ENCODE results near the gene GNB3.
"Not testable (repeated sequence)": the region's sequence is repeated elsewhere in the genome, so short reads cannot be mapped to it uniquely, and the experiment has no call there.

The GNB3 gene

DNA sequence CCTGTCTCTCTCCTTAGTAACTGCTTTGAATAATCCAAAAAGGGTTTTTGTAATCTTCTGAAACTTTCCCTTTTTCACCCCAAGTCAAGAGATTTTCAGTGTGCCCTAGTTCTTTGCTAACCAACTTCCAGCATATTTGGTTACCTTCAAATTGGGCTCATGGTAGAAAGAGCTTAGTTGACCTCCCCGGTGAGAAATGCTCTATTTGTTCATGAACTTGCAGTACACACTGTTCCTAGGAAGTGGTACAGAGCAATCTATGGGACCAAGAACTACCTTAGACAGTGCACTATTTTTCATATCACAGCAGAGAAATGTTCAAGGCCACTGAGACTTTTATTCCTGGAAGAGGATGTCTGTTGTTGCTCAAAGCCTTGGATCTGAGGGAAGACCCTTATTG is 12.9 kb downstream of the GNB3 start:
- Mint-ChIP-seq H3K9me3 (no peaks in the 10 kb centered on the region), H3K27ac (peak overlapping the region; percentile 98), H3K36me3 (ENCODE audit: low read depth) (peaks cover 82% of the 10 kb centered on the region), H3K4me1 (ENCODE audit: low read depth) (peaks cover 38% of the 10 kb centered on the region), H3K27me3 (no peaks in the 10 kb centered on the region), H3K4me3 (peak overlapping the region; percentile 89)
- DNase-seq, result no peak

DNA sequence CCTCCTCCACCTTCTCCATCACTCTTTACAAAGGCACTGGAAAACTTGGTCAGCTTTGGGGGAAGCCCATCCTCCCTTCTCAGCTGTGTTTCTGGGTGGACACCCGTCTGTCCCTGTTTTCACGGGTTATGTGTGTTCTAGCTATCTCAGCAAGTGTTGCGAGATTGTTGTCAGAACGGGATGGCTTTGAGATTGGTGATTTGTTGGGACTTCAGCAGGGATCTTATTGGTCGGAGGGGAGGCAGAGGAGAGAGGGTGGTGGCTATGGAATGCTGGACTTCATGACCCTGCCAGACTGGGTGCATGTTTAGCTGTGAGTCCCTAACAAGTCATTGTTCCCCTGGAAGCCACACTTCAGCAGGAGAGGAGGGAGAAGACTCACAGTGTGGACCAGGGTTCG is 13.3 kb downstream of the GNB3 start:
- H3K9me3 Mint-ChIP-seq, result no peaks in the 10 kb centered on the region
- no peaks in the 10 kb centered on the region for H3K27me3 Mint-ChIP-seq
- peak overlapping the region; percentile 89 for H3K4me3 Mint-ChIP-seq
- H3K27ac Mint-ChIP-seq, result peak overlapping the region; percentile 98
- DNase-seq, result no peak
- peaks cover 38% of the 10 kb centered on the region for H3K4me1 Mint-ChIP-seq (ENCODE audit: low read depth)
- peaks cover 85% of the 10 kb centered on the region for H3K36me3 Mint-ChIP-seq (ENCODE audit: low read depth)

DNA sequence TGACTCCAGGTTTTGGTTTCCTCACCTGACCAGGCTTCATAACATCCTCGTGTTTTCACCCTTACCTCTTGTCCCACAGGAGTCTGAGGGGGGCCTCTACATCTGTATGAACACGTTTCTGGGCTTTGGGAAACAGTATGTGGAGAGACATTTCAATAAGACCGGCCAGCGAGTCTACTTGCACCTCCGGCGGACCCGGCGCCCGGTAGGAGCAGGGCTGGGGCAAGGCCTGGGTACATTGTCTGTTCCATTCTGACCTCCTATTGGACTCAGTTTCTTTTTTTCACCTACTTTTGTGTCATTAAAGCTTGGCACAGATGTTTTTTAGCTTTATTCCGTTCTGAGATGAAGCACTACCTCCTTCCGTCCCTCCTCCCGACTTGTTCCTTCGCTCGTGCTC is 14.6 kb downstream of the GNB3 start:
- Mint-ChIP-seq H3K36me3 (ENCODE audit: low read depth) (peaks cover 90% of the 10 kb centered on the region), H3K27ac (peak overlapping the region; percentile 98), H3K9me3 (no peaks in the 10 kb centered on the region), H3K4me3 (no peak overlapping the region), H3K27me3 (no peaks in the 10 kb centered on the region), H3K4me1 (ENCODE audit: low read depth) (peaks cover 31% of the 10 kb centered on the region)
- DNase-seq, result no peak

DNA sequence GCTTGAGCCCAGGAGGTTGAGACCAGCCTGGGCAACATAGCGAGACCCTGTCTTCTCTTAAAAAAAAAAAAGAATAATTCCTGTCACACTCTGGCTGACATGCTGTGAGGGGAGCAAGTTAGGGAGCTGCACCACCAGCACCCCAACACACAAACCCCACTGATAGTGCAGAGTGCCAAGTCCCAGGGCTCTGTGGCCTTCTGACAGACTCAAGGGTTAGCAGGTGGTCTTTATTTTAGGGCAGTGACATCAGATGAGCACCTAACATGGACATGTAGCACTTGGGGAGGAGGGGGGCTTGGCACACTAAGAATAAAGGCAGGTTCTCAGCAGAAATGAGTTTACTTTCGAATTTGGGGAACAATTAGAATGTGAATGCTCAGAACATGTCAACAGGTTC is 18.1 kb downstream of the GNB3 start:
- no peak overlapping the region for H3K4me3 Mint-ChIP-seq
- peaks cover 12% of the 10 kb centered on the region for H3K4me1 Mint-ChIP-seq (ENCODE audit: low read depth)
- H3K9me3 Mint-ChIP-seq, result no peaks in the 10 kb centered on the region
- DNase-seq, result no peak
- H3K27ac Mint-ChIP-seq, result no peak overlapping the region
- peaks cover 99% of the 10 kb centered on the region for H3K36me3 Mint-ChIP-seq (ENCODE audit: low read depth)
- no peaks in the 10 kb centered on the region for H3K27me3 Mint-ChIP-seq

DNA sequence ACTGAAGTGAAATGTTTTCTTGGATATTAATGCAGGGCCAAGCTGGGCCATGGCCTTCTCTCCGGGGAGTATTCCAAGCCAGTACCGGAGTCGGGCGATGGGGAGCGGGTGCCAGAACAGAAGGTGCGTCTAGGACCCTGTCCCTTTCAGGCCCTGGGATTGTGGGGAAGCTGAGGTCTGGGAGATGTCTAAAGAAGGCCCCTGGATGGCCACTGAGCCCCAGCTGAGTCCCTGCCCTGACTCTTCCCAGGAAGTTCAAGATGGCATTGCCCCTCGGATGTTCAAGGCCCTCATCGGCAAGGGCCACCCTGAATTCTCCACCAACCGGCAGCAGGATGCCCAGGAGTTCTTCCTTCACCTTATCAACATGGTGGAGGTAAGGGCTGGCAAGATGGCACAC is 19.4 kb downstream of the GNB3 start:
- H3K27ac Mint-ChIP-seq, result no peak overlapping the region
- no peak overlapping the region for H3K4me3 Mint-ChIP-seq
- H3K27me3 Mint-ChIP-seq, result no peaks in the 10 kb centered on the region
- H3K9me3 Mint-ChIP-seq, result no peaks in the 10 kb centered on the region
- H3K36me3 Mint-ChIP-seq (ENCODE audit: low read depth), result peaks cover 99% of the 10 kb centered on the region
- peaks cover 2% of the 10 kb centered on the region for H3K4me1 Mint-ChIP-seq (ENCODE audit: low read depth)
- DNase-seq, result no peak

DNA sequence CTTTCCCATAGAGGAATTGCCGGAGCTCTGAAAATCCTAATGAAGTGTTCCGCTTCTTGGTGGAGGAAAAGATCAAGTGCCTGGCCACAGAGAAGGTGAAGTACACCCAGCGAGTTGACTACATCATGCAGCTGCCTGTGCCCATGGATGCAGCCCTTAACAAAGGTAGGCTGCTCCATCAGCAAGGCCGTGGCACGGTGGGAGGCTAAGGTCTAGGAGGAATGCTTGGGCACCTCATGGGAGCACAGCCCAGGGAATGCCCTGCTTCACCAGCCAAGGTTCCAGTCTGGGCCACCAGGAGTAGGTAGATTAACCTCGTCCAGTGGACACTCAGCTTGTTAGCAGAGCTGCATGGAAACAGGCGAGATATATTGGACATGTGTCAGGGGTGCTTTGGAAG is 20.2 kb downstream of the GNB3 start:
- no peak for DNase-seq
- Mint-ChIP-seq H3K27ac (no peak overlapping the region), H3K4me1 (ENCODE audit: low read depth) (no peaks in the 10 kb centered on the region), H3K36me3 (ENCODE audit: low read depth) (peaks cover 99% of the 10 kb centered on the region), H3K4me3 (no peak overlapping the region), H3K27me3 (no peaks in the 10 kb centered on the region), H3K9me3 (no peaks in the 10 kb centered on the region)

DNA sequence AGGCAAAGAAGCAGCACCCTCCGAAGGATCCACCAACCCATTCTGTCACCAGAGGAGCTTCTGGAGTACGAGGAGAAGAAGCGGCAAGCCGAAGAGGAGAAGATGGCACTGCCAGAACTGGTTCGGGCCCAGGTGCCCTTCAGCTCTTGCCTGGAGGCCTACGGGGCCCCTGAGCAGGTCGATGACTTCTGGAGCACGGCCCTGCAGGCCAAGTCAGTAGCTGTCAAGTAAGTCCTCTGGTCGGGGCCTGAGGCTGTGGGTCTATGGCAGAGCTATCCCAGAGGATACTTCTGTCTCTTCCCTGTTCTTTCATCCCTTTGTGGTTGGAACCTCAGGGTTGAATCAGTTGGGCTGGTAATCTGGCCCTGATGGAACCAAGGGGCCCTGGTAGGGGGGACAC is 20.7 kb downstream of the GNB3 start:
- H3K27me3 Mint-ChIP-seq, result no peaks in the 10 kb centered on the region
- H3K27ac Mint-ChIP-seq, result no peak overlapping the region
- H3K4me1 Mint-ChIP-seq (ENCODE audit: low read depth), result peaks cover under 1% of the 10 kb centered on the region
- H3K4me3 Mint-ChIP-seq, result no peak overlapping the region
- peaks cover 99% of the 10 kb centered on the region for H3K36me3 Mint-ChIP-seq (ENCODE audit: low read depth)
- DNase-seq, result no peak
- no peaks in the 10 kb centered on the region for H3K9me3 Mint-ChIP-seq

DNA sequence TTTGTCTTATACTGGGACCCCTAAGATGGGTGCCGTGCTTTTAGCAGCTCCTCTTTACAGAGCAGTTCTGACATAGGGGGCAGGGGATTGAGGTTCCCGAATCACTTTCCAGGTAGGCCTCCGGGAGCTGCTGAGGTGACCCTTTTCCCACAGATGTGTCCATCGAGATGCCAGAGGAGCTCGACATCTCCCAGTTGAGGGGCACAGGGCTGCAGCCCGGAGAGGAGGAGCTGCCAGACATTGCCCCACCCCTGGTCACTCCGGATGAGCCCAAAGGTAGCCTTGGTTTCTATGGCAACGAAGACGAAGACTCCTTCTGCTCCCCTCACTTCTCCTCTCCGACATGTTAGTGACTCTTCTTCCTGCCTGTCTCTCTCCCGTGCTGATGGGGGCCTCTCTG is 22.3 kb downstream of the GNB3 start:
- H3K36me3 Mint-ChIP-seq (ENCODE audit: low read depth), result peaks cover 92% of the 10 kb centered on the region
- H3K27me3 Mint-ChIP-seq, result no peaks in the 10 kb centered on the region
- H3K4me1 Mint-ChIP-seq (ENCODE audit: low read depth), result peaks cover 8% of the 10 kb centered on the region
- H3K9me3 Mint-ChIP-seq, result no peaks in the 10 kb centered on the region
- H3K4me3 Mint-ChIP-seq, result no peak overlapping the region
- no peak for DNase-seq
- no peak overlapping the region for H3K27ac Mint-ChIP-seq

DNA sequence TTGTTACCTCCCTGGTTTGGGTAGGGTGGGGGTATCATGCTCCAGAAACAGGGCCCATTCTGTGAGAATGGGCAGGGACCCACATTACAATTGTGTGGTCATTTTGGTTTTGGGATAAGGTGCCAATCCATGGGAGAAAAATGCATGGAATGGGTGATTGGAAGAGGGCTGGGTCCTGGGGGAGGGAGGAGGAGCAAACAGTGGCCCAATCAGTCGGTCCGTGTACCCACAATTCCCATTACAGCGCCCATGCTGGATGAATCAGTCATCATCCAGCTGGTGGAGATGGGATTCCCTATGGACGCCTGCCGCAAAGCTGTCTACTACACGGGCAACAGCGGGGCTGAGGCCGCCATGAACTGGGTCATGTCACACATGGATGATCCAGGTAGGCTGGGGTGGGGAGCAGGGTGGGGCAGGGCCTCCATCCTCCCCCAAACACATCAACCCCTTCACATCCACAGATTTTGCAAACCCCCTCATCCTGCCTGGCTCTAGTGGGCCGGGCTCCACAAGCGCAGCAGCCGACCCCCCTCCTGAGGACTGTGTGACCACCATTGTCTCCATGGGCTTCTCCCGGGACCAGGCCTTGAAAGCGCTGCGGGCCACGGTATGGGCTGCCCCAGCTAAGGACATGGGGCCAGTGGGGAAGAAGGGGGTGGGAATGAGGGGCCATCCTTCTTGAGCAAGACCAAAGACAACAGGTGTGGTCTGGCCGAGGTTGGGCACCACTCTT is 23.0 kb downstream of the GNB3 start:
- H3K27me3 Mint-ChIP-seq, result no peaks in the 10 kb centered on the region
- no peaks in the 10 kb centered on the region for H3K9me3 Mint-ChIP-seq
- peaks cover 12% of the 10 kb centered on the region for H3K4me1 Mint-ChIP-seq (ENCODE audit: low read depth)
- H3K4me3 Mint-ChIP-seq, result no peak overlapping the region
- no peak overlapping the region for H3K27ac Mint-ChIP-seq
- no peak for DNase-seq
- H3K36me3 Mint-ChIP-seq (ENCODE audit: low read depth), result peaks cover 92% of the 10 kb centered on the region

DNA sequence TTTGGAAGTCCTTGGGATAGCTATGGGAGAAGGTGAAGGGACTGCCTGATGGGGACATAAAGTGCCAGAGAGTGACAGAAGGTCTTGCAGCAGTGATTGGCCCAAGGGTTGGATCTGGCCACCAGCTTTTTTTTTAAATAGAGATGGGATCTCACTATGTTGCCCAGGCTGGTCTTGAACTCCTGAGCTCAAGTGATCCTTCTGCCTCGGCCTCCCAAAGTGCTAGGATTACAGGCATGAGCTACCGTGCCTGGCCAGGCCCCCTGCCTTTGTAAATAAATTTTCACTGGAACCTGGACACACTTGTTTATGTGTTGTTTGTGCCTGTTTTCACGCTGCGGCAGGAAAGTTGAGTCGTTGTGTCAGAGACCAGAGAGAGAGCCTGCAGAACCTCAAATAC is 24.6 kb downstream of the GNB3 start:
- H3K4me3 Mint-ChIP-seq, H3K9me3 Mint-ChIP-seq, H3K27me3 Mint-ChIP-seq, DNase-seq: not testable (repeated sequence)
- Mint-ChIP-seq H3K36me3 (ENCODE audit: low read depth) (peaks cover 92% of the 10 kb centered on the region), H3K27ac (peak overlapping the region; percentile 17), H3K4me1 (ENCODE audit: low read depth) (peaks cover 28% of the 10 kb centered on the region)

DNA sequence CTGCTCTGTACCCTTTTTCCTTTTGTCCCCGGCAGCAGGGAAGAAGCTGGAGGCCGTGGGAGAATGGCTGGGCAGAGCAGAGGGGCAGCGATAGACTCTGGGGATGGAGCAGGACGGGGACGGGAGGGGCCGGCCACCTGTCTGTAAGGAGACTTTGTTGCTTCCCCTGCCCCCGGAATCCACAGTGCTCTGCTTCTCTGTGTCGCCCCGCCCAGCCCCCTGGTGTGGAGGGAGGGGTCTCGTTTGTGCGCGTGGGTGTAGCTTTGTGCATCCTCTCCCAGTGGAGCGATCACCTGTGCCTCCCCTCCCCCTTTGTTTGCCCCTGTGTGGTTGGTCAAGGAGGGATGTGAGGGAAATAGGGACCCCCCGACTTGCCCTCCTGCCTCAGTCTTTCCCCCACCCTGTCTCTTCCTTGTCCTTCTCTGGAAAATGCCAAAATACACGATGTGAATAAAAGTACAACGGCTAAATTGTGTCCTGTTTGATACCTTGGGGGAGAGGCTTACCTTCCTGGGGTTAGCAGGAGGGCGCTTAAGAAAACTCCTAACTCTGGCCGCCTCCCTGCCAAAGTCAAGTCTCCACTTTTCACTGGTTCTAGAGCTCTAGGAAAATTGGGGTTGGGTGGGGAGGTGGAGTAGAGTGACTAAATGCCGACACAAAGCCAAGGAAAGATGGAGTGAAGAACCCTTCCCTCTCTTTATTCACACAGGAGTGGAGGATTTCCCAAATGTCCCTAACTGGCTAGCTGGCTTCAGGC is 25.6 kb downstream of the GNB3 start:
- Mint-ChIP-seq H3K27ac (peak overlapping the region; percentile 99), H3K4me3 (peak overlapping the region; percentile 95), H3K4me1 (ENCODE audit: low read depth) (peaks cover 38% of the 10 kb centered on the region), H3K36me3 (ENCODE audit: low read depth) (peaks cover 92% of the 10 kb centered on the region), H3K27me3 (no peaks in the 10 kb centered on the region), H3K9me3 (no peaks in the 10 kb centered on the region)
- no peak for DNase-seq

DNA sequence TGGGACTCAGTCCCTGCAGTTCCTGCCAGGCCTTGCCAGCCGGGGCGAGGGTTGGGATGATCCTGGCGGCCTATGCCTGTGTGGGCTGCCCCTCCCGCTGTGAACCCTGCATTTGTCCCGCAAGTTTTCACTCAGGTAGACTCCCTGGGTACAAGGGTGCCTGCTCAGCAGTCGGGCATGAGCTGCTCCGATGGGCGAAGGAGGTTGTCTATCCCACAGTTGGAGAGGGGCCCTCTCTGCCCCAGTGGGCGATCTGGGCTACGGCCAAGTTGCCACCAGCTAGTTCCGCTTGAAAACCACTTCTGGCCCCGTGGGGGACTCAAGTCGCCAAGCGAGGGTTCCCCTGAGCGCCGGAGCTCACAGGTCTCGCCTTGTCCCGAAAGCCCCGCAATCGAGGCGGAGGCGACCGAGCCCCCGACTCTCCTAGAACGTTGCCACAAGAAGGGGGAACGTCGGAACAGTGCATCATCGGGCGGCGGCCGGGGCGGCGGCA is 26.2 kb downstream of the GNB3 start:
- no peak for DNase-seq
- H3K9me3 Mint-ChIP-seq, result no peaks in the 10 kb centered on the region
- H3K36me3 Mint-ChIP-seq (ENCODE audit: low read depth), result peaks cover 92% of the 10 kb centered on the region
- H3K4me1 Mint-ChIP-seq (ENCODE audit: low read depth), result peaks cover 44% of the 10 kb centered on the region
- H3K4me3 Mint-ChIP-seq, result peak overlapping the region; percentile 95
- H3K27ac Mint-ChIP-seq, result peak overlapping the region; percentile 99
- H3K27me3 Mint-ChIP-seq, result no peaks in the 10 kb centered on the region

DNA sequence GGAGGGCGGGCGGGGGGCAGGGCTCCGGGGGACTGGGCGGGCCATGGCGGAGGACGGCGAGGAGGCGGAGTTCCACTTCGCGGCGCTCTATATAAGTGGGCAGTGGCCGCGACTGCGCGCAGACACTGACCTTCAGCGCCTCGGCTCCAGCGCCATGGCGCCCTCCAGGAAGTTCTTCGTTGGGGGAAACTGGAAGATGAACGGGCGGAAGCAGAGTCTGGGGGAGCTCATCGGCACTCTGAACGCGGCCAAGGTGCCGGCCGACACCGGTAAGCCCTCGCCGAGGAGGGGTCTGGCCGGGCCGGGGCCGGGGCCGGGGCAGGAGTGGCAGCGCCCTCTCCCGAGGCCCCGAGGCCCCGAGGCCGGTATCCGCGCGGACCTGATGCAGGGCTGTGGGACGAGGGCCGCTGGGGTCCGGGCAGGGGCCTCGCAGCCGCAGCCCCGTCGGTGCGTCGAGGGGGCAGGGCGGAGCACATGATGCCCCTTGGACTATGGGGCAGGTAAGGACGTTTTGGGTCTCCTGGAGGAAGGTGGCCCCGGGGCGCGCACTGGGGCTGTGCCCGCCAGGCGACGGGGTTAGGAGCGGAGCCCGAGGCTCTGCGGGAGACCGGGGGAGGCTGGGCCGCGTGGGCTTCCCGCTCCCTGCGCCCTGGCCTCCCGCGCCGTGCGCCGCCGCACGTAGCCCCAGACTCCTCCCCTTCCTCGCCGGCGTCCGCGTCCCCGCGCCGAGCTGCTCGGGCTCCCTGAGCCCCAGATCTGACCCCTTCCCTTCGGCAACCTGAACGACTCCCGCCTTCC is 26.9 kb downstream of the GNB3 start, which contains the start of gene TPI1:
TSS of gene TPI1 (plus strand) at position 119 of the 798 bp plus-strand sequence. CDS start at position 155, 36 bp downstream.
- Mint-ChIP-seq H3K27ac (peak within 1 kb of the TSS; percentile 99), H3K4me1 (ENCODE audit: low read depth) (peaks cover 51% of the 10 kb centered on the region), H3K36me3 (ENCODE audit: low read depth) (peaks cover 93% of the 10 kb centered on the region)

DNA sequence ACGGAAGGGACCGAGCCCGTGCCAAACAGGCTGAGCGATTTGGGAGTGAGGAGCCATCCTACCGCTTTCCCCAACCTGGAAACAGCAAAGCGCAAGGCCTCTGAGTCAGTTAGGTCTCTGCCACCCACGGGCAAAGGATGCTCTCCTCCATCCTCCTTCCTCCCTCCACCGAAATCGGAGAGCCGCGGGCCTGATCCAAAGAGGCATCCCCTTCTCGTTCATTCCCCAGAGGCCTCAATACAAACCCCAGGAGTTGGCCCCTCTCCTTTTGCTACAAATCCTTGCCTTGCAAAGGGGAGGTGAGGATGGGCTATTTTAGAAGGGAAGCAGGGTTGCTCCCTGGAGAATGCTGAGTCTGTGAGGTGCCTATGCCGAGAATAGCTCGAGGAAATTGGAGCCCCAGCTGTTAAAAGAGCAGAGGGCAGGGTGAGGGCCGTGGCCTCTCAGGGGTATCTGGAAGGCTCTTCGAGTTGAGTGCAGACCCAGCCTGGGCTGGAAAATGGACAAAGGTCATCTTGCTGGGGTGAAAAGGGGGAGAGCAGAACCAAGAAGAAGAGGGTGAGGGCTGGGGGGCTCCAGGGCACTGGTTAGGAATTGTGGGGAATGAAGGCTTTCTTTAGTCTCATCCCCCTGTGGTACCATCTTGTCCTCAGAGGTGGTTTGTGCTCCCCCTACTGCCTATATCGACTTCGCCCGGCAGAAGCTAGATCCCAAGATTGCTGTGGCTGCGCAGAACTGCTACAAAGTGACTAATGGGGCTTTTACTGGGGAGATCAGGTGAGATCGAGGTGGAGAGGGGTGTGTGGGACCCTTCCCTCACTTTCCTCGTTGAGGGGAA is 27.7 kb downstream of the GNB3 start:
- H3K9me3 Mint-ChIP-seq, result no peaks in the 10 kb centered on the region
- DNase-seq, result peak; percentile 43
- peaks cover 91% of the 10 kb centered on the region for H3K36me3 Mint-ChIP-seq (ENCODE audit: low read depth)
- no peaks in the 10 kb centered on the region for H3K27me3 Mint-ChIP-seq
- peaks cover 52% of the 10 kb centered on the region for H3K4me1 Mint-ChIP-seq (ENCODE audit: low read depth)
- peak overlapping the region; percentile 97 for H3K27ac Mint-ChIP-seq
- H3K4me3 Mint-ChIP-seq, result peak overlapping the region; percentile 95

More for the DNA sequence above, 26.9 kb downstream of the GNB3 start, which contains the start of gene TPI1:
- Mint-ChIP-seq H3K9me3 (no peaks in the 10 kb centered on the region), H3K27me3 (no peaks in the 10 kb centered on the region), H3K4me3 (peak within 1 kb of the TSS; percentile 95)
- DNase-seq, result peak; percentile 88
